Uterus (tissue), 2 donors: ENCODE results near the gene PF4V1.

Experiments used
- CTCF ChIP-seq, 4 experiments: fragments of 200-600 bp in 2 of 4; fragments of 450-650 bp in 2 of 4; sonication (generic) in 2 of 4; IDR thresholded peaks; one replicate each; pipeline ENCODE4 v1.5.1; 2016 to 2019; ENCODE audit warnings: antibody characterized with exemption in 4 of 4, mild to moderate bottlenecking in 2 of 4, moderate library complexity in 1 of 4
- POLR2A ChIP-seq, 2 donors: fragments of 450-650 bp; IDR thresholded peaks; one replicate each; pipeline ENCODE4 v1.6.1; 2016; ENCODE audit warnings: antibody characterized with exemption in 2 of 2, mild to moderate bottlenecking in 1 of 2, moderate library complexity in 1 of 2

- TF ChIP-seq CTCF (IDR thresholded peaks at IDR 0.05) (no peak), POLR2A (IDR thresholded peaks at IDR 0.05) (no peak)
Measured at GRCh38 chr4:73874386-73874785, 21.3 kb downstream of the PF4V1 start.
